Measurements from ENCODE around the gene TRAPPC2L. TPM values are rescaled to one million over a fixed set of nuclear protein-coding genes. Genes with fewer than 3 reads are reported as not detected.
A peak's percentile ranks its signal among the peaks of the same experiment; 100 is the strongest.

TRAPPC2L gene
- total and polyA plus RNA-seq, 2 of the 13 experiments (the other 11 are each of a cell fraction or from before 2014, with no cell fraction given): 96.3 to 107 TPM

DNA sequence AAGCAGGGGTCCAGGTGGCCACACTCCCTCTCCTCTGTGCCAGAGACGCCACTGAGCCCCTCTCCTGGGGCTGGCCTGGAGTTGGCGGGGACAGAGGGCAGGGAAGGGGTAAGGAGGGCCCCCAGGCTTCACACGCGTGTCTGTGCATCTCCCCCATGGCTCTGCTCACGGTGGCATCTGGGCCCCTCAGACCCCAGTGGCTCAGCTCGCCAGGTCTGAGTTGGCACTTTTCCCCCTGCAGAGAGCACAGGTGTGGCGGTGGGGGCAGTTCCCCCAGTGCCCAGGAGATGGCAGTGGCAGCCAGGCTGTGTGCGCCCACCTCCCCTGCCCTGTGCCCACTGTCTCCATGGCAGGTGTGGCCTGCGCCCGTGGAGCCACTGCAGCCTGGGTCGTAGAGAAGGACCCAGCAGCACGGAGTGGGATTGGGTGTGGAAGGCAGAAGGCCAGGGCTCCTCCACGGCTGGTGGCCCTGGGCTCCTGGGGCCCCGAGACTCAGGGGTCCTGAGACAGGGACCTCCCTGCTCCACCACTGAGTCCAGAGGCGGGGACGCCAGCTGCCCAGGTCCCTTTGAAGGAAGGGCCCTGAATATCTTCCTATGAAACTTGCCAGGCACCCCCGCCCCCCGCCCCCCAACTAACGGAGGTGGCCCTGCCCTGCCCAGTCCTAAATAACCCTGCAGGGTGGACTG lies 40.9 kb upstream of the TRAPPC2L start (continued):
- TF ChIP-seq ZNF75D (CRISPR knock-in tag; IDR thresholded peaks at IDR 0.05; ENCODE audit: borderline replicate concordance) (no peak), BCL6 (CRISPR knock-in tag; IDR thresholded peaks at IDR 0.05) (no peak), MIER3 (CRISPR knock-in tag; IDR thresholded peaks at IDR 0.05; ENCODE audit: borderline replicate concordance) (no peak), ZNF44 (CRISPR knock-in tag; IDR thresholded peaks at IDR 0.05) (no peak), RAD21 (CRISPR knock-in tag; IDR thresholded peaks at IDR 0.05) (peak; percentile 92), ZNF496 (CRISPR knock-in tag; IDR thresholded peaks at IDR 0.05; ENCODE audit: insufficient replicate concordance) (no peak), ZNF256 (CRISPR knock-in tag; conservative IDR thresholded peaks at IDR 0.05) (no peak), GPN1 (CRISPR knock-in tag; IDR thresholded peaks at IDR 0.05; ENCODE audit: borderline replicate concordance) (no peak), ZNF234 (CRISPR knock-in tag; conservative IDR thresholded peaks at IDR 0.05) (no peak), ZNF33B (CRISPR knock-in tag; IDR thresholded peaks at IDR 0.05) (no peak), CC2D1A (CRISPR knock-in tag; IDR thresholded peaks at IDR 0.05) (no peak), MEF2D (CRISPR knock-in tag; IDR thresholded peaks at IDR 0.05) (no peak), MXI1 (IDR thresholded peaks at IDR 0.05; ENCODE audit: borderline replicate concordance, low read depth, low read length) (no peak), KMT2B (CRISPR knock-in tag; IDR thresholded peaks at IDR 0.05) (0 out of 2 replicates have a peak, but pooled peaks have one; percentile 15), FOXP1 (IDR thresholded peaks at IDR 0.05) (no peak), FOXP1 (CRISPR knock-in tag; IDR thresholded peaks at IDR 0.05) (no peak), HNRNPL (IDR thresholded peaks at IDR 0.05; ENCODE audit: low read depth, low read length) (peak; percentile 97), HIVEP1 (CRISPR knock-in tag; IDR thresholded peaks at IDR 0.05) (0 out of 2 replicates have a peak, but pooled peaks have one; percentile 29), ZNF460 (CRISPR knock-in tag; IDR thresholded peaks at IDR 0.05; ENCODE audit: borderline replicate concordance) (no peak), PRPF4 (IDR thresholded peaks at IDR 0.05; ENCODE audit: low read depth, low read length, poor library complexity, severe bottlenecking) (no peak)
- TF ChIP-seq, protein P1, sequence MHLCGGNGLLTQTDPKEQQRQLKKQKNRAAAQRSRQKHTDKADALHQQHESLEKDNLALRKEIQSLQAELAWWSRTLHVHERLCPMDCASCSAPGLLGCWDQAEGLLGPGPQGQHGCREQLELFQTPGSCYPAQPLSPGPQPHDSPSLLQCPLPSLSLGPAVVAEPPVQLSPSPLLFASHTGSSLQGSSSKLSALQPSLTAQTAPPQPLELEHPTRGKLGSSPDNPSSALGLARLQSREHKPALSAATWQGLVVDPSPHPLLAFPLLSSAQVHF (CRISPR knock-in tag; IDR thresholded peaks at IDR 0.05): no peak
- TF ChIP-seq, protein P2, sequence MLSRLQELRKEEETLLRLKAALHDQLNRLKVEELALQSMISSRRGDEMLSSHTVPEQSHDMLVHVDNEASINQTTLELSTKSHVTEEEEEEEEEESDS (CRISPR knock-in tag; IDR thresholded peaks at IDR 0.05; ENCODE audit: borderline replicate concordance): no peak
- TF ChIP-seq, protein P3, sequence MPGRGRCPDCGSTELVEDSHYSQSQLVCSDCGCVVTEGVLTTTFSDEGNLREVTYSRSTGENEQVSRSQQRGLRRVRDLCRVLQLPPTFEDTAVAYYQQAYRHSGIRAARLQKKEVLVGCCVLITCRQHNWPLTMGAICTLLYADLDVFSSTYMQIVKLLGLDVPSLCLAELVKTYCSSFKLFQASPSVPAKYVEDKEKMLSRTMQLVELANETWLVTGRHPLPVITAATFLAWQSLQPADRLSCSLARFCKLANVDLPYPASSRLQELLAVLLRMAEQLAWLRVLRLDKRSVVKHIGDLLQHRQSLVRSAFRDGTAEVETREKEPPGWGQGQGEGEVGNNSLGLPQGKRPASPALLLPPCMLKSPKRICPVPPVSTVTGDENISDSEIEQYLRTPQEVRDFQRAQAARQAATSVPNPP (CRISPR knock-in tag; IDR thresholded peaks at IDR 0.05): no peak
- TF ChIP-seq, protein P4, sequence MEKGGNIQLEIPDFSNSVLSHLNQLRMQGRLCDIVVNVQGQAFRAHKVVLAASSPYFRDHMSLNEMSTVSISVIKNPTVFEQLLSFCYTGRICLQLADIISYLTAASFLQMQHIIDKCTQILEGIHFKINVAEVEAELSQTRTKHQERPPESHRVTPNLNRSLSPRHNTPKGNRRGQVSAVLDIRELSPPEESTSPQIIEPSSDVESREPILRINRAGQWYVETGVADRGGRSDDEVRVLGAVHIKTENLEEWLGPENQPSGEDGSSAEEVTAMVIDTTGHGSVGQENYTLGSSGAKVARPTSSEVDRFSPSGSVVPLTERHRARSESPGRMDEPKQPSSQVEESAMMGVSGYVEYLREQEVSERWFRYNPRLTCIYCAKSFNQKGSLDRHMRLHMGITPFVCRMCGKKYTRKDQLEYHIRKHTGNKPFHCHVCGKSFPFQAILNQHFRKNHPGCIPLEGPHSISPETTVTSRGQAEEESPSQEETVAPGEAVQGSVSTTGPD (CRISPR knock-in tag; IDR thresholded peaks at IDR 0.05): no peak
- TF ChIP-seq, protein P5, sequence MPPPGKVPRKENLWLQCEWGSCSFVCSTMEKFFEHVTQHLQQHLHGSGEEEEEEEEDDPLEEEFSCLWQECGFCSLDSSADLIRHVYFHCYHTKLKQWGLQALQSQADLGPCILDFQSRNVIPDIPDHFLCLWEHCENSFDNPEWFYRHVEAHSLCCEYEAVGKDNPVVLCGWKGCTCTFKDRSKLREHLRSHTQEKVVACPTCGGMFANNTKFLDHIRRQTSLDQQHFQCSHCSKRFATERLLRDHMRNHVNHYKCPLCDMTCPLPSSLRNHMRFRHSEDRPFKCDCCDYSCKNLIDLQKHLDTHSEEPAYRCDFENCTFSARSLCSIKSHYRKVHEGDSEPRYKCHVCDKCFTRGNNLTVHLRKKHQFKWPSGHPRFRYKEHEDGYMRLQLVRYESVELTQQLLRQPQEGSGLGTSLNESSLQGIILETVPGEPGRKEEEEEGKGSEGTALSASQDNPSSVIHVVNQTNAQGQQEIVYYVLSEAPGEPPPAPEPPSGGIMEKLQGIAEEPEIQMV (CRISPR knock-in tag; IDR thresholded peaks at IDR 0.05; ENCODE audit: low read depth): no peak

Measured in HepG2 (cell line).